ENCODE results near the gene USP19. TPM values are rescaled to one million over a fixed set of nuclear protein-coding genes. Genes with fewer than 3 reads are reported as not detected.

Gene USP19
- total RNA-seq, 4 donors from 2014 or later, result 21.5 to 66.6 (median 43.6) TPM

GRCh38 chr3:49124203-49124602 is 3.6 kb upstream of the USP19 start:
- intact Hi-C loops (cut with DNase I; ENCODE audit: low total_unique reads), result no loop called here
- Histone ChIP-seq H3K27me3 (no peaks in the 10 kb centered on the region), H3K9me3 (no peaks in the 10 kb centered on the region), H3K27ac (no peak overlapping the region), H3K36me3 (no peaks in the 10 kb centered on the region), H3K4me3 (no peak overlapping the region), H3K4me1 (peaks cover 0 to 7% of the 10 kb centered on the region in 2 donors)
- no peak for TF ChIP-seq CTCF (IDR thresholded peaks at IDR 0.05)
- no peak for TF ChIP-seq POLR2A (IDR thresholded peaks at IDR 0.05)
- no peak for DNase-seq

DNA sequence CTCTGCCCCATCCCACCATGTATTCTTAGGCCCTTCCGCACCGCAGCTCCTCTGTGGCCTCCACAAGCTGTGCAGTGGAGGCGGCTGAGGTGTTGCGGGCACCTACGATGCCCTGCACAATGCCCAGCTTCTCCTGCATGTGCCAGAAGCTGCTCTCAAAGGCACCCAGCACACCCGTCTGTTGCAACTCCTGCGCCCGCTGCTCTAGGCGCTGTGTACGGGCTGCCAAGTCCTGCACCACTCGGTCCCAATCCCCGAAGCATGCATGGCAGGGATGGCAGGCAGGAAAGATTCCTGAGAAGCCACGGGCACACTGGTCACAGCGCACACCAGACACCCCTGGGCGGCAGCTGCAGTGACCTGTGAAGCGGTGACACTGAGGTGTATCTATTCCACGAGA is 3.1 kb upstream of the USP19 start:
- no peak for DNase-seq
- Histone ChIP-seq H3K9me3 (no peaks in the 10 kb centered on the region), H3K27me3 (no peaks in the 10 kb centered on the region), H3K4me1 (peaks cover 0 to 12% of the 10 kb centered on the region in 2 donors), H3K4me3 (no peak overlapping the region), H3K27ac (no peak overlapping the region), H3K36me3 (no peaks in the 10 kb centered on the region)
- intact Hi-C loops (cut with DNase I; ENCODE audit: low total_unique reads), result no loop called here
- TF ChIP-seq CTCF (IDR thresholded peaks at IDR 0.05), result no peak
- TF ChIP-seq POLR2A (IDR thresholded peaks at IDR 0.05), result no peak

DNA sequence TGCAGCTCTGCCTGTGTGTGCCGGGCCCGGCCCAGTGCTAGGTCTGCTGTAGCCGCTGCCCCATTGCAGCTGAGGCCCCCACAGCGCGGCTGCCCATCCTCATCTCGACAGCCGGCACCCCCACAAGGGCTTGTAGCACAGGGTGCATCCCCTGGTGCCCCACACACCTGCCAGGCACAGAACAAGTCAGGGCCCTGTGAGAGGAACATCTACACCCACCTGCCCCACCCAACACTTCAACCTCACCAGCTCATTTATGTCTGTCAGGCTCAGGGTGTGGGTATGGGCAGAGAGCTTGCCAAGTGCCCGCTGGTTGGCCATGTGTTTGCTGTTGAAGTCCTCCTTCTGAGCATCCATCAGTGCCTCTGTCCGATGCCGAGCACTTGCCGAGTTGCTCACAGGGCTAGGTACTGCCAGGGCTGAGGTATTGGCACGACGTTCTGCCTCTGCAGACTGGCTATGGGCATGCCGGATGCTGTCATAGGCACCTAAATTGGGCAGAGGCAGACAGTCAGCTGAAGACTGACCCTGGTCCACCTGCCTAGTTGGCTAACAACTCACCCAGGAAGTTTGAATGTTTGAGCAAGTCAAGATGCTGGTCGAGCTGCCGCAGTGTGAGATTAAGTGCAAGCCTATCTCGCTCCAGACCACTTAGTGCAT is 2.4 kb upstream of the USP19 start:
- Histone ChIP-seq H3K27me3 (no peaks in the 10 kb centered on the region), H3K27ac (no peak overlapping the region), H3K9me3 (no peaks in the 10 kb centered on the region), H3K36me3 (no peaks in the 10 kb centered on the region), H3K4me1 (peaks cover 0 to 12% of the 10 kb centered on the region in 2 donors), H3K4me3 (no peak overlapping the region)
- no peak for DNase-seq
- TF ChIP-seq POLR2A (IDR thresholded peaks at IDR 0.05), result no peak
- TF ChIP-seq CTCF (IDR thresholded peaks at IDR 0.05), result no peak
- intact Hi-C loops (cut with DNase I; ENCODE audit: low total_unique reads), result no loop called here

DNA sequence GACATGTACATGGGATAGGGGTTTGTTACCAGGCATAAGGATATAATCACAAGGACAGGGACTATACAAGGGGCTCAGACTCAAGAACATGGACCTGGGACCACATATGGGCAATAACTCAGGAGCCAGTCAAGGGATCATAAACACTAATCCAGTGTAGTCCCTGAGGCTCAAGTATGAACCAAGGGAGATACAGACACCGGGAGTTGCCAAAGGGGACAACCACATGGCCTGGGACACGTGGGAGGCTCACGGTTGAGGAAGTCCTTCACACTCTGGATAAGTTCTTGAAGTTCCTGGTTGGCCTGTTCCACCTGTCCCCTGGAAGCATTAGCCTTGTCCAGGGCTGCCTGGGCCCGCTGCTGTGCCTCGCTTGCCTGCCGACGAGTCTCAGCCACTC is 1.8 kb upstream of the USP19 start:
- Histone ChIP-seq H3K4me1 (peaks cover 0 to 12% of the 10 kb centered on the region in 2 donors), H3K9me3 (no peaks in the 10 kb centered on the region), H3K36me3 (no peaks in the 10 kb centered on the region), H3K27ac (no peak overlapping the region), H3K4me3 (no peak overlapping the region), H3K27me3 (no peaks in the 10 kb centered on the region)
- TF ChIP-seq CTCF (IDR thresholded peaks at IDR 0.05), result no peak
- TF ChIP-seq POLR2A (IDR thresholded peaks at IDR 0.05), result no peak
- intact Hi-C loops (cut with DNase I; ENCODE audit: low total_unique reads), result no loop called here
- DNase-seq, result no peak

DNA sequence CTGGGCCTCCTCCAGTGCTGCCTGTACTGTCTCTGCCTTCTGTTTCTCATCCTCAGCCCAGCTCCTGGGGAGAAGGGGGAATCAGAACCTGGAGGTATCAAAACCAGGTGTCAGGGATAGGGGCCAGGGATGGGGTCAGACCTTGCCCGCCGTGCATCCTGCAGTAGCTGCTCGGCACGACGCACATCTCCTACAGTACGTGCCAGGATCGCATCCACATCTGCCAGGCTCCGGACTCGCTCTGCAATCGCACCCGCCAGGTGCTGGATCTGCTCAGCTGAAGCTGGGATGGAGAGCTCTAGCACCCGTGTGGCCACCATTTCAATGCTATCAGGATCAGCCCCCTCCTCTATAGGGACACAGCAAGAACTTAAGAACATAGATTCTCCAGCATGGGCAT is 1.4 kb upstream of the USP19 start:
- TF ChIP-seq CTCF (IDR thresholded peaks at IDR 0.05) (no peak), POLR2A (IDR thresholded peaks at IDR 0.05) (no peak)
- H3K4me3 ChIP-seq, result no peak overlapping the region
- H3K27me3 ChIP-seq, result no peaks in the 10 kb centered on the region
- H3K36me3 ChIP-seq, result no peaks in the 10 kb centered on the region
- no peak for DNase-seq
- intact Hi-C loops (cut with DNase I; ENCODE audit: low total_unique reads), result no loop called here
- H3K4me1 ChIP-seq, result peaks cover 0 to 12% of the 10 kb centered on the region in 2 donors
- H3K27ac ChIP-seq, result no peak overlapping the region
- H3K9me3 ChIP-seq, result no peaks in the 10 kb centered on the region

Data from uterus (tissue), 4 donors.